ENCODE results near the gene SYNDIG1.

Gene SYNDIG1

GRCh38 chr20:24637087-24637486 is 167.7 kb downstream of the SYNDIG1 start:
- no peak overlapping the region for H3K4me3 ChIP-seq (replicated peaks; ENCODE audit: insufficient read depth, low read length)
- DNase-seq (ENCODE audit: low read depth in 1 of 2, low spot score in 1 of 2), result no peak
- H3K27me3 ChIP-seq (ENCODE audit: insufficient read depth, poor library complexity, severe bottlenecking), result no peaks in the 10 kb centered on the region
- TF ChIP-seq SPI1 (IDR thresholded peaks at IDR 0.05; ENCODE audit: borderline replicate concordance, low read depth) (no peak), POLR2AphosphoS5 (IDR thresholded peaks at IDR 0.05; ENCODE audit: low read depth) (no peak), GABPA (IDR thresholded peaks at IDR 0.05; ENCODE audit: low read depth) (no peak)
- TF ChIP-seq, protein P1, sequence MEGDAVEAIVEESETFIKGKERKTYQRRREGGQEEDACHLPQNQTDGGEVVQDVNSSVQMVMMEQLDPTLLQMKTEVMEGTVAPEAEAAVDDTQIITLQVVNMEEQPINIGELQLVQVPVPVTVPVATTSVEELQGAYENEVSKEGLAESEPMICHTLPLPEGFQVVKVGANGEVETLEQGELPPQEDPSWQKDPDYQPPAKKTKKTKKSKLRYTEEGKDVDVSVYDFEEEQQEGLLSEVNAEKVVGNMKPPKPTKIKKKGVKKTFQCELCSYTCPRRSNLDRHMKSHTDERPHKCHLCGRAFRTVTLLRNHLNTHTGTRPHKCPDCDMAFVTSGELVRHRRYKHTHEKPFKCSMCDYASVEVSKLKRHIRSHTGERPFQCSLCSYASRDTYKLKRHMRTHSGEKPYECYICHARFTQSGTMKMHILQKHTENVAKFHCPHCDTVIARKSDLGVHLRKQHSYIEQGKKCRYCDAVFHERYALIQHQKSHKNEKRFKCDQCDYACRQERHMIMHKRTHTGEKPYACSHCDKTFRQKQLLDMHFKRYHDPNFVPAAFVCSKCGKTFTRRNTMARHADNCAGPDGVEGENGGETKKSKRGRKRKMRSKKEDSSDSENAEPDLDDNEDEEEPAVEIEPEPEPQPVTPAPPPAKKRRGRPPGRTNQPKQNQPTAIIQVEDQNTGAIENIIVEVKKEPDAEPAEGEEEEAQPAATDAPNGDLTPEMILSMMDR (IDR thresholded peaks at IDR 0.05; ENCODE audit: insufficient read depth, low read length), result no peak
- TF ChIP-seq, protein P2, sequence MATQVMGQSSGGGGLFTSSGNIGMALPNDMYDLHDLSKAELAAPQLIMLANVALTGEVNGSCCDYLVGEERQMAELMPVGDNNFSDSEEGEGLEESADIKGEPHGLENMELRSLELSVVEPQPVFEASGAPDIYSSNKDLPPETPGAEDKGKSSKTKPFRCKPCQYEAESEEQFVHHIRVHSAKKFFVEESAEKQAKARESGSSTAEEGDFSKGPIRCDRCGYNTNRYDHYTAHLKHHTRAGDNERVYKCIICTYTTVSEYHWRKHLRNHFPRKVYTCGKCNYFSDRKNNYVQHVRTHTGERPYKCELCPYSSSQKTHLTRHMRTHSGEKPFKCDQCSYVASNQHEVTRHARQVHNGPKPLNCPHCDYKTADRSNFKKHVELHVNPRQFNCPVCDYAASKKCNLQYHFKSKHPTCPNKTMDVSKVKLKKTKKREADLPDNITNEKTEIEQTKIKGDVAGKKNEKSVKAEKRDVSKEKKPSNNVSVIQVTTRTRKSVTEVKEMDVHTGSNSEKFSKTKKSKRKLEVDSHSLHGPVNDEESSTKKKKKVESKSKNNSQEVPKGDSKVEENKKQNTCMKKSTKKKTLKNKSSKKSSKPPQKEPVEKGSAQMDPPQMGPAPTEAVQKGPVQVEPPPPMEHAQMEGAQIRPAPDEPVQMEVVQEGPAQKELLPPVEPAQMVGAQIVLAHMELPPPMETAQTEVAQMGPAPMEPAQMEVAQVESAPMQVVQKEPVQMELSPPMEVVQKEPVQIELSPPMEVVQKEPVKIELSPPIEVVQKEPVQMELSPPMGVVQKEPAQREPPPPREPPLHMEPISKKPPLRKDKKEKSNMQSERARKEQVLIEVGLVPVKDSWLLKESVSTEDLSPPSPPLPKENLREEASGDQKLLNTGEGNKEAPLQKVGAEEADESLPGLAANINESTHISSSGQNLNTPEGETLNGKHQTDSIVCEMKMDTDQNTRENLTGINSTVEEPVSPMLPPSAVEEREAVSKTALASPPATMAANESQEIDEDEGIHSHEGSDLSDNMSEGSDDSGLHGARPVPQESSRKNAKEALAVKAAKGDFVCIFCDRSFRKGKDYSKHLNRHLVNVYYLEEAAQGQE (IDR thresholded peaks at IDR 0.05; ENCODE audit: insufficient replicate concordance, low read depth), result no peak
- H3K27ac ChIP-seq (replicated peaks), result no peak overlapping the region

DNA sequence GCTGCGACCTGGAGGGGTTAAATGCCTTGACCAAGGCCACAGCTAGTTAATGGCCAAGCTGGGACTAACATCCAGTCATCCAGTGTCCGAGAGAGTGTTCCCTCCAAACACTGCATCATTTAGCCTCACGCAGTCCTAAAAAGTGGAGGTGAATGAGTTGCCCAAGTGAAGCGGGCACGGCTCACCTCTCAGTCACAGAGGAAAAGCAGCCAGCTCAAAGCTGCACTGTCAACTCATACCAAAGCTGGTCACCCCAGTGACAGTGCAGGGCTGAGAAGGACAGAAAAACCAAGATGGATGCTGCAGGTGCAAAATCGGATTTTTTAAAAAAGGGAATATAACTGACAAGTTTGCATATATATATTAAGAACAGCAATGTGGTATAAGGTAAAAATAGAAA is 168.5 kb downstream of the SYNDIG1 start:
- no peak overlapping the region for H3K4me3 ChIP-seq (replicated peaks; ENCODE audit: insufficient read depth, low read length)
- H3K27me3 ChIP-seq (ENCODE audit: insufficient read depth, poor library complexity, severe bottlenecking), result no peaks in the 10 kb centered on the region
- no peak for DNase-seq (ENCODE audit: low read depth in 1 of 2, low spot score in 1 of 2)
- TF ChIP-seq POLR2AphosphoS5 (IDR thresholded peaks at IDR 0.05; ENCODE audit: low read depth), result no peak
- H3K27ac ChIP-seq (replicated peaks), result no peak overlapping the region

DNA sequence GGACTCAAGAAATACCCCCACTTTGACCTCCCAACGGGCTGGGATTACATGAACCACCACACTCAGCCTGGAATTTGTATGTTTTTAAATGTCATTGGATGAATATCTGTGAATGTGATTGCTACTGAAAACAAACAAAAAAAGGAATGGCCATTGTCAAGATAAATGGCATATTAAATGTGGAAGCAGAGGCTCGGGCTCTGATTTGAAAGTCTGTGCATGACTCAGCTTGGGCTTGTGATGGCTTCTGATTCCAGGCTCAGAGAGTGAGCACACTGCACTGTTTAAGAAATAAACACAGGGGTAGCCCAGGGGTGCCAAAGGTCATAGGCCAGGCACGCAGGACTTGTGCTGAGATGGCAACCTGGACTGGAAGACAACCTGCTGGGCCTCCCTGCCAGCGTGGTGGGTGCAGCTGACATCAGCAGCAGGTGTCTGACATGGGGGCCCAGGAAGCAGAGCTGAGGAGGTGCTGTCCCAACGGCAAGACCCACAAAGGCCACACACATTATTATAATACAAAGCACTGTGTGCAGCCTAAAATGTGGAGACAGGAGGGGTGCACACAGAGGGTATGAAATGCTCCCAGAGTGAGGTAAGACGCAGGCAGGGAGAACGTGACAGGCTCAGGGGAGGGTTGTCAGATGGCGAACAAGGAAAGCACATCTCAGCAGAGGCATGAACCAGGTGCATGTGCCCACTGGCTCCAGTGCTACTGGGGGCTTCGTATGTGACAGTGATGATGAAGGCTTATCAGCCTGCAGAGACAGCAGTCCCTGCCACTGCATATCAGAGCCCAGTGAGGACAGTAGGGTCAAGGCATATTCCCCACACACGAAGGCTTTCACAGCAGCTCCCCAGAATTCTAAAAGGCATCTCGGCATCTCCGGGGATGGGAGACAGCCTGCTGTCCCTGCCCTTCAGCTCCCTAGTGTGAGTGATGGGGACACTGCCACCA is 169.4 kb downstream of the SYNDIG1 start:
- H3K27ac ChIP-seq (replicated peaks), result no peak overlapping the region
- no peak overlapping the region for H3K4me3 ChIP-seq (replicated peaks; ENCODE audit: insufficient read depth, low read length)
- TF ChIP-seq, protein P2 (IDR thresholded peaks at IDR 0.05; ENCODE audit: insufficient replicate concordance, low read depth), result no peak
- no peak for TF ChIP-seq GABPA (IDR thresholded peaks at IDR 0.05; ENCODE audit: low read depth)
- no peak for TF ChIP-seq POLR2AphosphoS5 (IDR thresholded peaks at IDR 0.05; ENCODE audit: low read depth)
- TF ChIP-seq, protein P1 (IDR thresholded peaks at IDR 0.05; ENCODE audit: insufficient read depth, low read length), result no peak
- TF ChIP-seq SPI1 (IDR thresholded peaks at IDR 0.05; ENCODE audit: borderline replicate concordance, low read depth), result no peak
- no peaks in the 10 kb centered on the region for H3K27me3 ChIP-seq (ENCODE audit: insufficient read depth, poor library complexity, severe bottlenecking)
- DNase-seq (ENCODE audit: low read depth in 1 of 2, low spot score in 1 of 2), result no peak

DNA sequence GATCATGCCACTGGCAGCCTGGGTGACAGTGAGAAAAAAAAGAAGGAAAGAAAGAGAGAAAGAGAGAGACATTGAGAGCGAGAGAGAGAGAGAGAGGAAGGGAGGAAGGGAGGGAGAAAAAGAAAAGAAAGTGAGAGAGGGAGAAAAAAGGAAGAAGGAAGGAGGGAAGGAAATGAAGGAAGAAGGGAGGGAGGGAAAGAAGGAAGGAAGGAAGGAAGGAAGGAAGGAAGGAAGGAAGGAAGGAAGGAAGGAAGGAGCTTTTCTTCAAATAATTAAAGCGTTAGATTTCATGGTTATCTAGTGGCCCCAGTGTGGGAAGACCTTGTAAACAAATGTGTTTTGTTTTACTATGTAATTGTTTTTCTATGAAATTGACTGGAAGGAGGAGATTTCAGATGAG is 170.8 kb downstream of the SYNDIG1 start:
- TF ChIP-seq, protein P2 (IDR thresholded peaks at IDR 0.05; ENCODE audit: insufficient replicate concordance, low read depth), result no peak
- no peak for TF ChIP-seq POLR2AphosphoS5 (IDR thresholded peaks at IDR 0.05; ENCODE audit: low read depth)
- no peak for TF ChIP-seq GABPA (IDR thresholded peaks at IDR 0.05; ENCODE audit: low read depth)
- TF ChIP-seq, protein P1 (IDR thresholded peaks at IDR 0.05; ENCODE audit: insufficient read depth, low read length), result no peak
- no peak for TF ChIP-seq SPI1 (IDR thresholded peaks at IDR 0.05; ENCODE audit: borderline replicate concordance, low read depth)
- Histone ChIP-seq H3K27ac (replicated peaks) (no peak overlapping the region), H3K4me3 (replicated peaks; ENCODE audit: insufficient read depth, low read length) (no peak overlapping the region), H3K27me3 (ENCODE audit: insufficient read depth, poor library complexity, severe bottlenecking) (no peaks in the 10 kb centered on the region)
- DNase-seq (ENCODE audit: low read depth in 1 of 2, low spot score in 1 of 2), result no peak
